GM19035 (cell line): ENCODE results near the gene GADL1.
A peak's percentile ranks its signal among the peaks of the same experiment; 100 is the strongest.

Experiments
- ATAC-seq: cut with Tn5 transposase; IDR thresholded peaks from one replicate; pipeline ENCODE4 v1.9.1; 2021; ENCODE audit not compliant: unreplicated experiment

The GADL1 gene

DNA sequence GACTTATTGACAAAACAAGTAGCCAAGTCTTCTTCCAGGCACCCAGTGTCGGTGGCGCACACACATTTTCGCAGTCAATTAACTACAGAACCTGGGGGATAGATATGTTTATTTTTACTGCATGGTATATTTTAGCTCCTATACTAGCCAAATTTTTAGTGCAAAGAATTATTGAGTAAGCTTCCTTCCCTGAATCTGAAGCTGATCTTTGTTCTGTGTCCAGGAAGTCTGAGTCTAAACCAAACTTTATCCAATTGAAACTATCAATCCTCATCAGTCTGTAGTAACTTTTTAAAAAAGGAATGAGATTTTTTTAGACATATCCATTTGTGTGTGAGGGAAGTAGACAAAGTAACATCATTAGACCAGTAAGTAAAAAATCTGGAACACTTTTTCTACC, 133.1 kb downstream of the GADL1 start:
- no peak for ATAC-seq

GRCh38 chr3:30760737-30761136, 133.7 kb downstream of the GADL1 start:
- ATAC-seq: no peak

GRCh38 chr3:30760040-30760695, 134.3 kb downstream of the GADL1 start:
- ATAC-seq: no peak

GRCh38 chr3:30756218-30756617, 138.2 kb downstream of the GADL1 start:
- no peak for ATAC-seq

DNA sequence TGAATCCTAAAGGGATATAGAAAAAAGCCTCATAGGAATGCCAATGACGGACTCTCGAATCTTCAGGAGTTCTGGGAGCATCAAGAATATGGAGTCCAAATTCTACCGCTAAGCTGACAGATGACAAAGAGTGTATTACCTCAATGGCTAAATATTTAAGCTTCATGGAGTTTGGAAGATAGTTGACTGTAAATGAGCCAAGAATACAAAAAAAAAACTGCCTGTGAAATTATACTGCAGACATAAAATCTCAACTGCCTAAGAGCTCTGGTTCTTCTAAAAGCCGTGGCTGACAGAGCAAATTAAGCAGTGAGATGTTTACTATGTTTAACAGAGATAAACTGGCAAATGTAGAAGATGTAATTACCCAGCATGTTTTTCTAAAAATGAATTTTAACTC, 140.0 kb downstream of the GADL1 start:
- no peak for ATAC-seq

GRCh38 chr3:30753766-30754165, 140.7 kb downstream of the GADL1 start:
- no peak for ATAC-seq

- no peak for ATAC-seq
These were observed 141.5 kb downstream of the GADL1 start for GRCh38 chr3:30752970-30753369.

DNA sequence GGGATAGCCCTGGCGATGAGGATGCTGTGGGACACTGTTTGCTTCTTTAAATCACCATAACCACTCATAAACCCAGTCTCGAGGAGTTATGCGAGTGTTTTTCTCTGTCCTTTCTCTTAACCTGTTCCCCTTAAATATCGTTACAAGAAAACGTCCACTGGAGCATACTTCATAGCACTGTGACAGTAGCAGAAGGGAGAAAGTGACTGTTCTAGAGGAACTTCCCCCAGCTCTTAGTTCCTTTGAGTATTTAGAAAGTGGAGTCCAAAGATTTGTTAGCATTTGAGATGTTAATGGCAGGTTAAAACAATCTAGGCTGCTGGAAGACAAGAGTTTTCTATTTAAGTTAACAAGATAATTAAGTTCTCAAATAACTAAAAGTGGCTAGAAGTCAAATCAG, 142.0 kb downstream of the GADL1 start:
- no peak for ATAC-seq

- peak; percentile 79 for ATAC-seq
These were observed 142.7 kb downstream of the GADL1 start for GRCh38 chr3:30751610-30752299.

DNA sequence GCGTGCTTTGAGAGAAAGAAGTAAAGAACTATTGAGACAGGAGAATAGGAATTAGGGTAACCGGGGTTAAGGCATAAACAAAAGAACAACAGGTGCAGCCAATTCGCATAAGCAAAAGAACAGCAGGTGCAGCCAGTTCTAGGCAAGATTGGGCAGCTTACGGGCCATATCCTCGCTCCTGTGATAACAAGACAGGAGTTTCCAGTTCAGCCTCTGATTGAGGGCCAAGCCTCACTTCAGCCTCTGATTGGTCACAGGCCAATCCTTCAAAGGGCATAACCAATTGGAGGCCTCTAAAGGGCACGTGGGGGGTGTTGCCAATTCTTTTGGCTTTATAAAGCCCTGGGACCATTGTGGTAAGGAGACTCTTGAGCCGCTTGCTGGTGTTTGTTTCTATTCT, 143.5 kb downstream of the GADL1 start:
- no peak for ATAC-seq

GRCh38 chr3:30749230-30749629, 145.2 kb downstream of the GADL1 start:
- no peak for ATAC-seq

DNA sequence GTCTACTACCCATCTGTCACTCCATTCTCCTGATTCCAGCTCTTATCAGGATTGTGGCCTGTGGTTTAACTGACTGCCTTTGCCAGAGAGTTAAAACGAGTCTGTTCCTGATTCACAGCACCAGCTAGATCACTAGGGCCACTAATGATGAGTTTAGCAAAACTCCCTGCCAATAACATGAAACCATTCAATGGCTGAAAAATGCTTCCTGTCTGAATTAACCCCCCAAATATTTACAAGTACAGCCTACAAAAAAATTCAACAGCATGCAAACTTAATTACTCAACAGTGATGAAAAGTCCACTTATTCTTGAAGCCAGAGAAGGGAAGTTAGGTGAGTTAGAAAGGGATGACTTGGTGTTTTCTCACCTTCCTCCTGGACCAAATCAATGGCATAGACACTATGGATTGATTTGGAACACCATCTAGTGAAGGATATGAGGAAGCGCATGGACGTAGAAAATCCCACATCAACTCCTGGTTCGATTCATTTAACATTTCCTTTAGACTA, 146.6 kb downstream of the GADL1 start:
- no peak for ATAC-seq

- ATAC-seq: no peak
These were observed 150.7 kb downstream of the GADL1 start for GRCh38 chr3:30743641-30744317.

- no peak for ATAC-seq
These were observed 151.5 kb downstream of the GADL1 start for GRCh38 chr3:30742796-30743619.

GRCh38 chr3:30741889-30742288, 152.6 kb downstream of the GADL1 start:
- no peak for ATAC-seq

DNA sequence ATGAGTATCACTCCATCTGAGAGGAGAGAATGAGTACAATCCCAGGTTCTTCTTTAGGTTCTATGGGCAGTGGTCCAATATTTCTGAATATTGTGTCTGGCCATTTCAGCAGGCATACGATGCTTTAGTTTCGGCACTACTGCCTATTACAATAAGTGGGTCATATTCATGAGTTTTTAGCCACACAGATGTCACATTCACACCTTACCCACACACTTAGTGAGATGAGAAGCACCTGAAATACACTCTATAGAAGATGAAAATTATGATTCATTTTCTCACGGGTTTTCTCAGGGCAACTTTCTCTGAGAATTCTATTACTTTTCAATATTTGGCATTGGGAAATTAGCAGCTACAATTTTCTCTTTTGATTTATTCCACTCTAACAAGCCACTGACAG, 155.9 kb downstream of the GADL1 start:
- no peak for ATAC-seq

DNA sequence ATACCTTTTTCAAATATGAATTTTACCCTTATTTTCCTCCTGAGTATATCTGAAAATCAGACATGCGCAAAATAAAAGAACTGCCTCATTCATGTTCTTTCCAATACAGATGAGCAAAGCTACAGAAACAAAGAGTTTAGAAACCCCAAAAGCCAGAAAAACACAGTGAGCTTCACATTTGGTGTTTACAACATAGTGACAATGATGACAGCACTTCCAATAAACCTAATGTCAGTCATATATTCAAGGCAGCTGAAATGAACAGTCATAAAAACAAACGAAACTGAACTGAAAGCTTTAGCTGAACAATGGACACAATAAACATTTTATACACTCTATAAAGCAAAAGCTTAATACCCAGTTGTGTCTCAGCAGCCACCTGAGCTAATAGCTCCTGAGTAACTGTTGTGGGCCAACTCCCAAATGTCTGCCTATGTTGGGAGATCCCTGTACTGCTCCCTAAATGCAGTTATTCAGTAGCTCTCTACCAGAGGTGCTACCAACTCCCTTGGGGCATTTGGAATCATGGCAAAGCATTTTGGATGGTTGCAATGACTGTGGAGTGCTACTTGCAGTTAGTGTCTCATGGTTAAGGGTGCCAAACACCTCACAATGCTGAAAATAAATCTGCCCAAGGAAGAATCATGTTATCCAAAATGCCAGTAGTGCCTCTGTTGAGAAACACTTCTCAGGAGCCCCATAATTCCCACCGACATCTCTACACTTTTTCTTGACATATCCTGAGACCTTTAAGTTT, 156.5 kb downstream of the GADL1 start:
- no peak for ATAC-seq

DNA sequence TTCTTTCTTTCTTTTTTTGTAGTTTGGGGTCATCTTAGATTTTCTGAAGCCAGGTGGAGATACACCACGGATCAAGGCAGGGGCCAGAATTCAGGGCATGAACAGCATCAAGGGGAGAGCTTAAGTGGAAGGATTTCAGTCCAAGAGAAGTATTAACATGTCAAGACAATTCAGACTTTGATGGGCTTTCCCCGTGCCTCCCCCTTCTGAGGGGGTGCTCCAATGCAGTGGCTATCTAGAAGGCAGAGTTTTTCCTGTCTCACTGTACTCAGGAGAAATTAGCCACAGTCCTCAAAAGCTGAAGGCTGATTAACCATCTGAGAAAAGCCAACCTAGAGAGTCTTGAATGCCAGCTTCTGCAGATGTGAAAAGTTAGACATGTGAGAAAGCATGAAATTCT, 160.8 kb downstream of the GADL1 start:
- ATAC-seq: no peak

DNA sequence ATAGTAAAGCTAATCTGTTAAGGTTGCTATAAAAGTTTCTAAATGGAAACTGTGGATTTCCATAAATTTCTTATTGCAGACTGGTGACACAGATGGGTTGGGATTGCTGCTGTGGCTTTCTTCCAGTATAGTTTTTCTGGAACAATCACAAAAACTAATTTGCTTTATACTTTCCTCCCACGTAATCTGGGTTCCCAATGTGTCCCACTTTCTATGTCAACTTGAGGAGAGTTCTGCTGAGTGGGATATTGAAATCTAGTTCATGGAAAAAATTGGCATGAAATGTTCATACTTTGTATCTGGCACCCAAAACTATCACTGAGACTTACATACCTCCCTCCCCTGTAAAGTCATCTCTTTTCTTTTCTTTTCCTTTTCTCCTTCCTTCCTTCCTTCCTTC, 161.3 kb downstream of the GADL1 start:
- ATAC-seq: no peak

GRCh38 chr3:30730967-30731366, 163.5 kb downstream of the GADL1 start:
- no peak for ATAC-seq

DNA sequence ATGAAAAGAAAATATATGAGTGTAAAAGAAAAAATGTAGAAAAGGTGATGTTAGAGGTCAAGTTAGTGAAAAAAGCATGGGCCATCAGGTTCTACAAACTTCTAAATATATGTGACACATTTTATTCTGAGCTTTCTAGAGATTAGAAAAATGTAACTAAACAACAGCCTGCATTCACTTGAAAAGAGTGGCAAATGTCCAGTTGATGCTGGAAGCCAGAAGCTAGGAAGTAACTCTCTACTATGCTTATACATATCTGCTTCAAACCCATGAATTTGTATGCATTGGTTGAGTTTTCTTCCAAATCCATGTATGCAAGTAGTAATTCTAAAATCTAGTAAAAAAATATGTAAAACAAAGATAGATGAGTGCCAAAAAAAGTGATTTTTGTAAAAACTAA, 164.5 kb downstream of the GADL1 start:
- ATAC-seq: no peak
